Adrenal gland (tissue), 5 donors: Measurements from ENCODE around the gene RTF1.

Source experiments
- POLR2A ChIP-seq, 2 donors: fragments of 450-650 bp; IDR thresholded peaks; one replicate each; pipeline ENCODE4 v1.6.1; 2017; ENCODE audit warnings: antibody characterized with exemption in 2 of 2, mild to moderate bottlenecking in 2 of 2, moderate library complexity in 1 of 2
- TF ChIP-seq, protein P1 (sequence below), 6 experiments: fragments of 450-650 bp in 4 of 6; fragments of 200-600 bp in 2 of 6; sonication (generic) in 1 of 6; IDR thresholded peaks; 1 replicate in 5 of 6; 2 replicates in 1 of 6; pipeline versions ENCODE4 v1.5.1 to v1.8.0; 2016 to 2021; ENCODE audit warnings: antibody characterized with exemption in 6 of 6, mild to moderate bottlenecking in 2 of 6, moderate library complexity in 1 of 6
- donor health status: DM: no; HTN: no; CAD: no.

DNA sequence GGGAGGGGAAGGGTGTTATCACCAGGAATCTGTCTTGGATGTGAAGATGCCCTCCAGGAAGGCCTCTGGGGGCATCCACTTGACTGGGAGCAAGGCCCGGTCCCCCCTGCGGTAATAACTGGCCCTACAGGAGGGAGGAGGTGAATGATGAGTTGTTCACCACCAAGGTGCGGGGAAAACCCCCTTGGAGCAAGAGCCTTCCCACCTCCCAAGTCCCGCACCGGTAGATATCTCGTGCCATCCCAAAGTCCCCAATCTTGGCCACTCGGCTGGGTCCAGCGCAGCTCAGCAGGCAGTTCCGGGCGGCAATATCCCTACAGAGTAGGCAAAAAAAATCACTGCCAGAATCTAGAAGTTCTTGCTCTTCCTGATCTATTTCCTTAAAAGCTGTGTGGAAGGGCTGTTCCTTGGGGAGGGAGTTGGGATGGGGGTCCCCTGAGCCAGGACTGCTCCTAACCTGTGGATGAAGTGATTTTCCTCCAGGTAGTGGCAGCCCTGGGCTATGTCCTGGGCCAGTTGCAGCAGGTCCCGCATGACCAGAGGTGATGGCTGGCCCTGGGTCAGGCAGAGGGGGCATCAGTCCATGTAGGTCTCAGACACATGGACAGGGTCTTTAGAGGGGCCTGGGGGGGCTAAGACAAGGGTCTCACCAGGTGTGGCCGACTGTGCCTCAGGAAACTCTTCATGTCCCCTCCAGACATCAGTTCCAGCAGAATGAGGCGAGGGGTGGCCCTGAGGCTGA, 88.0 kb downstream of the RTF1 start:
- TF ChIP-seq, protein P1, sequence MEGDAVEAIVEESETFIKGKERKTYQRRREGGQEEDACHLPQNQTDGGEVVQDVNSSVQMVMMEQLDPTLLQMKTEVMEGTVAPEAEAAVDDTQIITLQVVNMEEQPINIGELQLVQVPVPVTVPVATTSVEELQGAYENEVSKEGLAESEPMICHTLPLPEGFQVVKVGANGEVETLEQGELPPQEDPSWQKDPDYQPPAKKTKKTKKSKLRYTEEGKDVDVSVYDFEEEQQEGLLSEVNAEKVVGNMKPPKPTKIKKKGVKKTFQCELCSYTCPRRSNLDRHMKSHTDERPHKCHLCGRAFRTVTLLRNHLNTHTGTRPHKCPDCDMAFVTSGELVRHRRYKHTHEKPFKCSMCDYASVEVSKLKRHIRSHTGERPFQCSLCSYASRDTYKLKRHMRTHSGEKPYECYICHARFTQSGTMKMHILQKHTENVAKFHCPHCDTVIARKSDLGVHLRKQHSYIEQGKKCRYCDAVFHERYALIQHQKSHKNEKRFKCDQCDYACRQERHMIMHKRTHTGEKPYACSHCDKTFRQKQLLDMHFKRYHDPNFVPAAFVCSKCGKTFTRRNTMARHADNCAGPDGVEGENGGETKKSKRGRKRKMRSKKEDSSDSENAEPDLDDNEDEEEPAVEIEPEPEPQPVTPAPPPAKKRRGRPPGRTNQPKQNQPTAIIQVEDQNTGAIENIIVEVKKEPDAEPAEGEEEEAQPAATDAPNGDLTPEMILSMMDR (IDR thresholded peaks at IDR 0.05): no peak
- no peak for TF ChIP-seq POLR2A (IDR thresholded peaks at IDR 0.05)
